ENCODE results near the gene PDE3B. TPM values are rescaled to one million over a fixed set of nuclear protein-coding genes. Genes with fewer than 3 reads are reported as not detected.

Gene PDE3B
- total and polyA plus RNA-seq, 11 donors: 2.4 to 17.0 (median 10.0) TPM

GRCh38 chr11:14826600-14826999, 183.0 kb downstream of the PDE3B start:
- intact Hi-C loops (cut with DNase I): no loop called here
- H3K27ac ChIP-seq: no peak overlapping the region
- H3K36me3 ChIP-seq: no peaks in the 10 kb centered on the region
- ATAC-seq: no peak
- peaks cover 0 to 18% (median 0%) of the 10 kb centered on the region in 12 donors for H3K9me3 ChIP-seq
- TF ChIP-seq POLR2A (IDR thresholded peaks at IDR 0.05): no peak
- no peak for TF ChIP-seq CTCF (IDR thresholded peaks at IDR 0.05)
- no peak for DNase-seq
- 76 to 87% (median 80%) methylated on average over 2 of the region's 2 CpGs for WGBS, 4 donors
- H3K4me1 ChIP-seq: no peaks in the 10 kb centered on the region
- H3K27me3 ChIP-seq: no peaks in the 10 kb centered on the region
- H3K4me3 ChIP-seq: no peak overlapping the region

GRCh38 chr11:14835496-14836492, 192.2 kb downstream of the PDE3B start:
- TF ChIP-seq POLR2A (IDR thresholded peaks at IDR 0.05) (no peak), CTCF (IDR thresholded peaks at IDR 0.05) (no peak)
- peak overlapping the region in 1 of 12 donors; percentile 40 for H3K27ac ChIP-seq
- intact Hi-C loops (cut with DNase I): no loop called here
- ATAC-seq: no peak
- no peak overlapping the region for H3K4me3 ChIP-seq
- H3K9me3 ChIP-seq: no peaks in the 10 kb centered on the region
- DNase-seq: no peak
- no peaks in the 10 kb centered on the region for H3K4me1 ChIP-seq
- no peaks in the 10 kb centered on the region for H3K27me3 ChIP-seq
- H3K36me3 ChIP-seq: no peaks in the 10 kb centered on the region

- no peaks in the 10 kb centered on the region for H3K4me1 ChIP-seq
- H3K36me3 ChIP-seq: peaks cover 0 to 14% (median 3%) of the 10 kb centered on the region in 9 donors
- H3K4me3 ChIP-seq: no peak overlapping the region
- no peaks in the 10 kb centered on the region for H3K27me3 ChIP-seq
- ATAC-seq (no peak), DNase-seq (no peak)
- no peak overlapping the region for H3K27ac ChIP-seq
- H3K9me3 ChIP-seq: no peaks in the 10 kb centered on the region
- WGBS, 4 donors: 85 to 92% (median 88%) methylated on average over 3 of the region's 3 CpGs
- TF ChIP-seq POLR2A (IDR thresholded peaks at IDR 0.05) (no peak), CTCF (IDR thresholded peaks at IDR 0.05) (no peak)
- intact Hi-C loops (cut with DNase I): no loop called here
These were observed 198.4 kb downstream of the PDE3B start for GRCh38 chr11:14842002-14842401.

- no peaks in the 10 kb centered on the region for H3K9me3 ChIP-seq
- ATAC-seq (no peak), DNase-seq (no peak)
- WGBS, 4 donors: 95 to 97% (median 96%) methylated on average over 4 of the region's 4 CpGs
- H3K36me3 ChIP-seq: no peaks in the 10 kb centered on the region
- H3K4me3 ChIP-seq: no peak overlapping the region
- H3K4me1 ChIP-seq: no peaks in the 10 kb centered on the region
- no peaks in the 10 kb centered on the region for H3K27me3 ChIP-seq
- no peak for TF ChIP-seq POLR2A (IDR thresholded peaks at IDR 0.05)
- TF ChIP-seq CTCF (IDR thresholded peaks at IDR 0.05): no peak
- H3K27ac ChIP-seq: no peak overlapping the region
- intact Hi-C loops (cut with DNase I): no loop called here
These were observed 209.1 kb downstream of the PDE3B start for GRCh38 chr11:14852571-14853177.

Measured in heart left ventricle (tissue), 16 donors.